ENCODE measurements around the gene CDH13. TPM values are rescaled to one million over a fixed set of nuclear protein-coding genes. Genes with fewer than 3 reads are reported as not detected.
A peak's percentile ranks its signal among the peaks of the same experiment; 100 is the strongest.

Gene CDH13
- total and polyA plus RNA-seq, 9 donors: 1.9 to 34.2 (median 4.8) TPM

DNA sequence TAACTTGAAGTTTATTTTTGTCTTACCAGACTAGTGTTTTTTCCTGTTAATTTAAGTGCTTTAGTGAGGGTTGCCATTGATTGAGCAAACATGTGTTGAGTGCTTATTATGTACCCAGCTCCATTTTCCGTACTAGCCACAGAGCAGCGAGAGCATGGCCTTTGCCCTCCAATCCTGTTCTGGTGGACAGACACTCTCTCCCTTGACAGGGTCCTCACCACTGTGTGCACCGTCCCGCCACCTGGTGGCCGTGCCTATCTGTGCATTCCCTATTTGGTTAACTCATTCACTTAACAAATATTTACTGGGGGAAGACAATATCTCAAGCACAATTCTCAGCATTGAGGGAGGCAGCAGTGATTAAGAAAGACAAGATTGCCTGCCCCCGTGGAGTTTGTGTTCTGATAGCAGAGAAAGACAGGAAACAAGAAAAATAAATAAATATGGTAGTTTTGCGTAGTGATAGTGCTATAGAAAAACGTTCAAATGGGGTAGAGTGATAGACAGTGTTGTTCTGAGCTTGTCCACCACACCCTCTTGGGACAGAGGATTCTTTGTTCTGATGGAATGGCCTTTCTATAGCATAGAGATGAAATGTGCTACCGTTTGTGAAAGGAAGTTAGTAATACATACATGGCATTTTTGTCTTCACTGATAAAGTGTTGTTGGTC, 13.0 kb downstream of the CDH13 start:
- peak in 1 of 5 donors; percentile 16 for DNase-seq
- WGBS, 3 donors: 28 to 35% (median 30%) methylated on average over 9 of the region's 9 CpGs

DNA sequence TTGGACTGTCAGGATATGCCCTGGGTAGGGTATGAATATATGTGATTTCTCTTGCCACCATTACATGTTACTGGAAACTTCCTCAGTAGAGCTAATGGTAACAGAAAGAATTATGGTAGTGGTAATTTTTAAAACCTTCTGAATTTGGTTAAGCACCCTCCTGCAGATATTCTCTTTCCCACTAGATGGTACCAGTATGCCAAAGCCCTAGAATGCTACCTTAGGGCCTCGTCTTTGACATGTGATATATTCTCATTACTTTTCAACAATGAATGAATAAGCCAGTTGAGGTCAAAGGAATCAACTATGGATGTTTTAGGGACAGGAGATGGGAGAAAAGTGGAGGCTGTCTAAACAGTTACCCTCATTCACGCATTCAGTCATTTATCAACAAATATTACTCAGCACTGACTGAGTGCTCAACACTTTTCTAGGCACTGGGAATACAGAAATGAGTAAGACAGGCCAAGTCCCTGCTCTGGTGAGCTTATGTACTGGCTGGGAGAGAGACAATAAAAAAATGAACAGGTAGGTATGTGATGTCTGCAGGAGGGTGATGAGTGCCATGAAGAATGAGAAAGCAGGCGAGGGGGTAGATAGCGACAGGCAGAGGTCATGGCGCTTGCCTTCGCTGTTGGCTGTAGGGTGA, 14.7 kb downstream of the CDH13 start:
- H3K4me1 ChIP-seq (ENCODE audit: insufficient read depth): no peaks in the 10 kb centered on the region
- WGBS, 3 donors: 72 to 81% (median 74%) methylated on average over 6 of the region's 6 CpGs
- TF ChIP-seq POLR2A (IDR thresholded peaks at IDR 0.05) (no peak), EP300 (IDR thresholded peaks at IDR 0.05) (no peak)
- TF ChIP-seq, protein P1, sequence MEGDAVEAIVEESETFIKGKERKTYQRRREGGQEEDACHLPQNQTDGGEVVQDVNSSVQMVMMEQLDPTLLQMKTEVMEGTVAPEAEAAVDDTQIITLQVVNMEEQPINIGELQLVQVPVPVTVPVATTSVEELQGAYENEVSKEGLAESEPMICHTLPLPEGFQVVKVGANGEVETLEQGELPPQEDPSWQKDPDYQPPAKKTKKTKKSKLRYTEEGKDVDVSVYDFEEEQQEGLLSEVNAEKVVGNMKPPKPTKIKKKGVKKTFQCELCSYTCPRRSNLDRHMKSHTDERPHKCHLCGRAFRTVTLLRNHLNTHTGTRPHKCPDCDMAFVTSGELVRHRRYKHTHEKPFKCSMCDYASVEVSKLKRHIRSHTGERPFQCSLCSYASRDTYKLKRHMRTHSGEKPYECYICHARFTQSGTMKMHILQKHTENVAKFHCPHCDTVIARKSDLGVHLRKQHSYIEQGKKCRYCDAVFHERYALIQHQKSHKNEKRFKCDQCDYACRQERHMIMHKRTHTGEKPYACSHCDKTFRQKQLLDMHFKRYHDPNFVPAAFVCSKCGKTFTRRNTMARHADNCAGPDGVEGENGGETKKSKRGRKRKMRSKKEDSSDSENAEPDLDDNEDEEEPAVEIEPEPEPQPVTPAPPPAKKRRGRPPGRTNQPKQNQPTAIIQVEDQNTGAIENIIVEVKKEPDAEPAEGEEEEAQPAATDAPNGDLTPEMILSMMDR (IDR thresholded peaks at IDR 0.05): no peak
- H3K9me3 ChIP-seq: no peaks in the 10 kb centered on the region
- H3K4me3 ChIP-seq: no peak overlapping the region
- H3K27me3 ChIP-seq: no peaks in the 10 kb centered on the region
- intact Hi-C loops (cut with DNase I): no loop called here
- no peaks in the 10 kb centered on the region for H3K36me3 ChIP-seq
- no peak for DNase-seq
- no peak overlapping the region for H3K27ac ChIP-seq

More for the DNA sequence above, 13.0 kb downstream of the CDH13 start:
- no peaks in the 10 kb centered on the region for H3K9me3 ChIP-seq
- H3K4me3 ChIP-seq: no peak overlapping the region
- H3K27ac ChIP-seq: no peak overlapping the region
- intact Hi-C loops (cut with DNase I): no loop called here
- H3K4me1 ChIP-seq (ENCODE audit: insufficient read depth): no peaks in the 10 kb centered on the region
- no peaks in the 10 kb centered on the region for H3K36me3 ChIP-seq
- TF ChIP-seq, protein P1 (IDR thresholded peaks at IDR 0.05): no peak
- TF ChIP-seq EP300 (IDR thresholded peaks at IDR 0.05) (no peak), POLR2A (IDR thresholded peaks at IDR 0.05) (no peak)
- no peaks in the 10 kb centered on the region for H3K27me3 ChIP-seq

DNA sequence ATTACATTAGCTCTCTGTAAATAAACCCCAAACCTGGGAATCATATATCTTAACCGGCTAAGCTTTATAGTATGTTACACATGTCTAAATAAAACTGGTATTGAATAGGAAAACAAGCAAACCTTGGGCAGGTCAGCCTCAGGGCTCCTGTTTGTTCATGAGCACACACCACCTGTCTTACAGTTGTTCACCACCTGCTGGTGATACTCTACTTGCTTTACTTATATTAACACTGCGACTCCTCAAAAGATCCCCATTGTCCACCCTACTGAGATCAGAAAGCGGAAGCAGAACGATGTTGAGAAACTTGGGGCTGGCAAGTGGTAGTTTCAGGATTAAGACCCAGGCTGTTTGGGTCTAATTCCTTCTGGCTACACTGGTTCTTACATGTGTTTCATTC, 16.4 kb downstream of the CDH13 start:
- Histone ChIP-seq H3K9me3 (no peaks in the 10 kb centered on the region), H3K36me3 (no peaks in the 10 kb centered on the region), H3K4me3 (no peak overlapping the region), H3K4me1 (ENCODE audit: insufficient read depth) (no peaks in the 10 kb centered on the region), H3K27me3 (no peaks in the 10 kb centered on the region), H3K27ac (no peak overlapping the region)
- TF ChIP-seq, protein P1 (IDR thresholded peaks at IDR 0.05): no peak
- no peak for TF ChIP-seq POLR2A (IDR thresholded peaks at IDR 0.05)
- no peak for TF ChIP-seq EP300 (IDR thresholded peaks at IDR 0.05)
- no peak for DNase-seq
- 90 to 94% (median 92%) methylated on average over 4 of the region's 4 CpGs for WGBS, 3 donors
- intact Hi-C loops (cut with DNase I): no loop called here

DNA sequence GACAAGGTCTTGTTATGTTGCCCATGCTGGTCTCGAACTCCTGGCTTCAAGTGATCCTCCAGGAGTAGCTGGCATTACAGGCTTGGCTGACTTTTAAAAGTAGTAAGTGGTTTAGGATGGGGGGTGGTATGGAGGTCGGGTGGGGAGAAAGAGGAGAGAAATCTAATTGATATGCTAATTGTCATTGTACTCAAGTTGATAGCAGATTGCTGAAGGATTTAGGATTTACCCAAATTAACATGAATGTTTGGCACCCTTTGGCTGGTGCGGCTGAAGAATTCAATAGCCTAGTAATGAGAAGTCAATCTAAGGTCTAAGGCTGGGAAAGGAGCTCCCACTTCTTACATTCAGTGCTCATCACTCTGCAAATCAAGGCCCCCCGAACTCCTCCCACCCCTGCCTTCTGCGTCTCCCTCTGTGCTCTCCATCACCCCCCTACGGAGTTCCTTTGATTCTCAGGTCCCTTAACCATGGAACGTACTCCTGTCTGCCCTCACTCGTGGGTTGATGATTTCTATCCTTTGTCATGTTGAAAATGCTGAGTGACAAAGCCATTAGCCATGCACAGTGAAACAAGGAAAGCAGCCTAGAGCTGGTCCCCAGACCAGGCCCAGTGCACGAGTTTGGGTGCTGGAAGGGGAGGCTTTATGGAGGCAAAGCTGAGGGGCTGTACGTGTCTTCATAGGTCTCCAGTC, 17.3 kb downstream of the CDH13 start:
- no peaks in the 10 kb centered on the region for H3K4me1 ChIP-seq (ENCODE audit: insufficient read depth)
- no peak for DNase-seq
- H3K27me3 ChIP-seq: no peaks in the 10 kb centered on the region
- H3K36me3 ChIP-seq: no peaks in the 10 kb centered on the region
- 53 to 66% (median 56%) methylated on average over 10 of the region's 10 CpGs for WGBS, 3 donors
- H3K9me3 ChIP-seq: no peaks in the 10 kb centered on the region
- no peak overlapping the region for H3K27ac ChIP-seq
- no peak overlapping the region for H3K4me3 ChIP-seq
- TF ChIP-seq POLR2A (IDR thresholded peaks at IDR 0.05) (no peak), EP300 (IDR thresholded peaks at IDR 0.05) (no peak)
- TF ChIP-seq, protein P1 (IDR thresholded peaks at IDR 0.05): no peak
- intact Hi-C loops (cut with DNase I): no loop called here
